ENCODE data around the gene BRINP3.
"Not testable (repeated sequence)": the region's sequence is repeated elsewhere in the genome, so short reads cannot be mapped to it uniquely, and the experiment has no call there.

BRINP3 gene

DNA sequence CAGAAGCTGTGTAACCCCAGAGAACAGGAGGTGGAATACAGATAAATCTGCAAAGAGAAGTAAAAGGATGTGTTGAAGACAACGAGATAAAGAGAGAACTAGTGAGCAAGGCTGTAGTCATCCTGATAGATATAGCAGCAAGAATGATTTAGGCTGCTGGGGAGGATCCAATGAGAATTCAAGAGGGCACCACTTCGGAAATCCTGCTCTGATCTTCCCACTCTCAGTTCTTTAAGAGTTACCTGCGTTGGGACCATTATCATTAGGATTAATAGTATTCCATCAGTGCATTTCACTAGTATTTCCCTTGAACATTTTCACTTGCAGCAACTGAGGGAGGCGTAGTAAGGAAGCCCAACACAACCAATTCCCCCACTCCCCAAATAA lies at the start of gene BRINP3:
TSS of gene BRINP3 (minus strand) at position 103 of the 387 bp plus-strand sequence.
- no peak for DNase-seq

DNA sequence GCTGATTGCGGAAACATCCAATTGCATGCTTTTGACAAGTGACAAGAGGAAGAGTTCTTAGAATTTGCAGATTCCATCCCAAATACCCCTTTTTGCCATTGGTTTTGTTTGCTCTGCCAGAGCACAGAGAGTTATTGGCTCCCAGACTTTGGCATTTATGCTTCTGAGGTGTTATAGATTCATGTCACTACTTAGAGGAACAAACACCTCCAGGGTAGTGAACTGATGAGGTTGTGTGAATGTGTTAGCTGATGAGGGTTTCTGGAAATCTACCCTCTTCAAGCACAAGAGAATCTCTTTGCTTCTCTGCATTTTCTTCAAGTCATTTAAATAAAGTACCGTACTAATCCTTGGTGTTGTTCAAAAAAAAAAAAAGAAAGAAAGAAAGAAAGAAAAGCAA lies 33.9 kb upstream of the BRINP3 start:
- DNase-seq, result no peak

DNA sequence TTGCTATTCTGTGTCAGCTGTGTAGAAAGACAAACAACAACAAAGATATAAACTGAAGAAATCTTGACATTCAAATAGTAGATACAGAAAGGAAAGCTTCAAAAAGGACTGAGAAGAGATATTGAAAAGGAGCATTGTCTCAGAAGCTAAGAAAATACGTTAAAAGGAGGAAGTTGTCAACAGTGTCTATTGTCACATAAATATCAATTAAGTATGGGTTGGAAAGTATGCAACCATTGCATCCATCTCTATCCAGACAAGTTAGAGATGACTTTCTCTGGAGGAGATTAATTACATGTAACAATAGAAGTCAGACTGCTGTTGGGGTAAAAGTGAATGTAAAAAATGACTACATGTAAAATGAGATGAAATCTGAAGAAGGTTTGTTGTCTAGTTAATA lies 29.7 kb upstream of the BRINP3 start:
- DNase-seq, result peak in 1 of 2 experiments; percentile 1

DNA sequence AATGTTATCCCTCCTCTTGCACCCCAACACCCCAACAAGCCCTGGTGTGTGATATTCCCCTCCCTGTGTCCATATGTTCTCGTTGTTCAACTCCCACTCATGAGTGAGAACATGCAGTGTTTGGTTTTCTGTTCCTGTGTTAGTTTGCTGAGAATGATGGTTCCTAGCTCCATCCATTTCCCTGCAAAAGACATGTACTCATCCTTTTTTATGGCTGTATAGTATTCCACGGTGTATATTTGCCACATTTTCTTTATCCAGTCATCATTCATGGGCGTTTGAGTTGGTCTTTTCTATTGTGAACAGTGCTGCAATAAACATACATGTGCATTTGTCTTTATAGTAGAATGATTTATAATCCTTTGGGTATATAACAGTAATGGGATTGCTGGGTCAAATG lies 26.9 kb upstream of the BRINP3 start:
- DNase-seq, result not testable (repeated sequence)

DNA sequence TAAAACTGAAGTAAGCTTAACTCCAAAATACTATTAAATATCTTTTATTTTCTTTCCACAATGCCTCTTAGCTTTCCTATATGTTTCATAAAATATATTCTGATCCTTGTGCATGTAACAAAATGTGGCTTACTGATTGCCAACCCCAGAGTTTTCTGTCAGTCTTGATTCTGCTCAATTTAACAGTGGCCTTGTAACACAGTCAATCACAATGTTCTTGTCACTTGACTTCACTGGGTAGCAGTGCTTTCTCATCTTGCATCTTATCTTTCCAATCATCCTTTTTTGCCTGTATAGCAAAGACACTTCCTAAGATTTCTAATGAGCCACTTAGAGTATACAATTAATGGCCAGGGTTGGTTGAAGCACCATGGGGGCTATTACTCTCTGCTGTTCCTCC lies 19.9 kb upstream of the BRINP3 start:
- no peak for DNase-seq

DNA sequence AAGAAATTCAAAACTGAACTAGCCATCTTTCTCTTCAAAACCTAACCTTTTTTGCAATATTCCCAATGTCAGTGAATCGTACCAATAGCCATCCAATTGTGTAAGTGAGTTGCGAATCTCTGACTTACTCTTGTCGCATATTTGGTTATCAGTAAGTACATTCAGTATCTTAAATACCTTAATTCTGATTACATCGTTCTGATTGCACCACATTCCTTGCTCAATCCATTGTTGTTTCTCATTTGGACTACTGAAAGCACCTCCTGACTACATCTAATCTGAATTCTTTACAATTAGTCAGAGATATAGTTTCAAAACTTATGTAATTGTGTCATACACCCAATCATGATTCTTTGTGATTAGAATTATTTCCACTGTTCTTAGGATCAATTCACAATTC lies 16.8 kb upstream of the BRINP3 start:
- DNase-seq, result no peak

DNA sequence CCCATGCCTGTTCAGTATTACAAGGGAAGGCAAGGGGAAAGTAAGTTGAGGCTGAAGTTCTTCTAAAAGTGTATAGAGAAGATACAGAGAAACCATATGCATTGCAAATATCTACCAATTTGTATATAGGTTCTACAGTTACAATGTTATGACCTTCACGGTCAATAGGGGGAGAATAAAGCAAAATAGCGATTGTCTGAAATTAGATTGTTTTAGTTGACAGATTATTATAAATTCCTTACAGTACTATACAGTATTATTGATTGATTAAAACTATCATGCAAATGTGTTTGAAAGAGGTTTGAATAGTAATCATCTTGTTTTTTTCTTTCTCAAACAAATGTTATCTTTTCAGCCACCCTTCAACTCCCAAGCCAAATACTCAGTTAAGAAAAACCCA lies 13.7 kb upstream of the BRINP3 start:
- DNase-seq, result peak in 1 of 2 experiments; percentile 0

DNA sequence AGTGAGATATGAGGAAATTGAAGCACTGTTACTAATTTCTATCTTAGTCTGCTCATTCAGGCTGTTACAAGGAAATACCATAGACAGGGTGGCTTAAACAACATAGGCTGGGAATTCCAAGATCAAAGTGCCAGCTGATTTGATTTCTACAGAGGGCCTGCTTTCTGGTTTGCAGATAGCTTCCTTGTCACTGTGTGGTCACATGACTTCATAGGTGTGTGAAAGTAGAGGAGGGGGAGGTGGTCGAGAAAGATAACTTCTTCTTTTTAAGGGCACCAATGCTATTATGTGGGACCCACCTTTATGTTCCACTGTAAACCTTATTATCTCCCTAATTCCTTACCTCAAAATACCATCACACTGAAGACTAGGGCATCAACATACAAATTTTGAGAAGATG lies 6.4 kb upstream of the BRINP3 start:
- DNase-seq, result no peak

DNA sequence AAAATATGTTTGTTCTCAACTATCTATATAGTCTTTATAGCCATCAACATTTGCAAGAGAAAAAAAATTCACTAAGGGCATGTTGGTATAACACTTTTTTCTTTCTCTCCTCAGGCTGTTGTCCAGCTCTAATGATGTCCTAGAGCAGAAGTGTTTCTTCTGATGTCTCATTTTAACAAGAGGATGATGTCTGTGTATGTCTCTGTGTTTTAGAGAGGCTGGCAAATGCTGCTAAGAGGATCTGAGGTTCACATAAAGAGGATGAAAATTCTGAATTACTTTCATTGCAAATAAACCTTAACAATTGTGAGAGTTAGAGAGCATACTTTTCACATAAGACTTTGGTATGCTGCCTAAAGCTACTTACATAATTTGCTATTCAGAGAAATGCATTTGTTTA lies 2.6 kb upstream of the BRINP3 start:
- DNase-seq, result no peak

DNA sequence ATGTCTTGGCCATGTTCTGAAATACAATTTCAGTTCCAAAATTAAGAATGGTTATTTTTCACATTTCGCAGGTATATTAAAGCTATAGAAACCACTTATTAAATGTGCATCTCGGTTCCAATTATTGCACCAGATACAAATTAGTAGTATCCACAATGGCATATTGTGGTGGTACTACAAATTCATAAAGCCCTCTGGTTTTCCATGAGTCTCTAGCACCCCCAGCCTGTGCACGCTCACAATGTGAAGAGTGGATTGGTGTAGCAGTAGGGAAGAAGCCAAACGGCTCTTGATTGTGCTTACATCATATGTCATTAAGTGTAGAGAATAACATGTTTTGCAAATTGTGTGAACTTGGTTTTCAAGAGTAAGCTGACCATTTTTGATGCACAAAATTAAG lies 1.9 kb upstream of the BRINP3 start:
- no peak for DNase-seq

DNA sequence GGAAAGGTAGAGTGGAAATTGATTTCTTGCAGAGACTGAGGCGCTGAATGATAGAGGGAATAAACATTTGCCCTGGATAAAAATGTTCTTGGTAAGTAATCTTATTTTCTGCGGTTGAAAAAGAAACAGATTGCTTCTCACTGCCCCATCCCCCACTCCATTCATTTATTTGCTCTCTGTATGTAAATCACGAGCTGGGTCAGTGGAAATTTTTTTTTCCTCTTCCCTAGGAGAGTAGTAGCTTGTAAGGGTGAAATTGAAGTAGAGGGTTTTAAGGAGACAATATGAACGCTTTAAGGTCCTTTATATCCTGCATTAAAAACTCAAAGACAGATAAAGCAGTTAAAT lies 1.4 kb upstream of the BRINP3 start:
- no peak for DNase-seq

DNA sequence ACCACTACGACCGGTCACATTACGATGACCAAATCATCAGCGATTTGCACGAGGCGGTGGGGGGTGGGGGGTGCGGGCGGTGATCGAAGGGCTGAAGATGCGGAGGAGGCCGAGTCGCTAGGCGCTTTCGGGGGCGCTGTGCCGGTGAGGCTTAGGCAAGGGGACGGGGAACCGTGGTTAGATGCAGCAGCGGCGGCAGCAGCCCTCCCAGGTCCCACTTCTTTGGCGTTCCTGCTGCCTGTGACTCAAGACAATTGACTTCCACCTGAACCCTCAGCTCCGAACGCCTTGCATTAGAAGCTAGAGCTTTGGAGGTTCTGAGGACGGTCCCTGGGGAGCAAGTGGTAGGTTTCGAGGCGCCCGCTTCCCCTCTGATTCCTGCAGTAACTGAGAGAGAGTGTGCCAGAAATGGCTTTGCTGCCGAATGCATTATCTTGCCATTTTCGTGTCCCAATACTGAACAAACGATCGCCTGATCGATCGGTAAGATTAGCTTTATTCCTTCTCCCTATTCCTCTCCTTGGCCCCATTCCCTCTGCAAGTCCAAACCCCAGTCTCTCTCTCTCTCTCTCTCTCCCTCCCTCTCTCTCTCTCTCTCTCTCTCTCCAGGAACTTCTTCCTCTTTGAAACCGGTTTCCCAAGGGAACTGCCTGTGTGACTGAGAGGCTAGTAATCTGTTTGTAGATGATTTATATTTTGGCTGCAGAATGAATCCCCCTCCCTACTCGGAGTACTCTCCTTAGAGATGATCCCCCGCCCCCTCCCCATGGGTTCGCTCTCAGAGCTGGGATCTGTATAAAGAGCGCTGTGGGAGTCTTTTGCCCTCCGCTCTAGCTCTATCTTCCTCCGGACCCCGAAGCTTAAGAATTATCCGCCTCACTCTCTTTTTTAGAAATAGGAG lies 735 bp upstream of the BRINP3 start:
- DNase-seq, result no peak

DNA sequence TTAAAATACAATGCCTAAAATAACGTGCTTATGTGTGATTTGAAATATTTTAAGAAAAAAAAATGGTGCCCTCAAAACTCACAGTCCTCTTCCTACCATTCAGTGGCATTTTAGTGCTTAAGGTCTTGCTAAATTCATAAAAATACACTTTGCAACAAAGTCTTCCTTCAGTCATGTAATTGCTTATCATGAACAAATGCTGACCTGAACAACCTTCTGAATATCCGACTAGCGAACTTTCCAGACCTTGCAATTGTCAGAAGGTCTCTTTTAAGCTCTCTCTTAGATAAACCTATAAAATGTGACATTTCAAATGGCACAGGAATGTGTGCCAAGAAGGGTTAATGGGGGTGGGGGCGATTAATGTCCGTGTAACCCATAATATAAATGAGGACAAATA lies 858 bp downstream of the BRINP3 start:
- no peak for DNase-seq

DNA sequence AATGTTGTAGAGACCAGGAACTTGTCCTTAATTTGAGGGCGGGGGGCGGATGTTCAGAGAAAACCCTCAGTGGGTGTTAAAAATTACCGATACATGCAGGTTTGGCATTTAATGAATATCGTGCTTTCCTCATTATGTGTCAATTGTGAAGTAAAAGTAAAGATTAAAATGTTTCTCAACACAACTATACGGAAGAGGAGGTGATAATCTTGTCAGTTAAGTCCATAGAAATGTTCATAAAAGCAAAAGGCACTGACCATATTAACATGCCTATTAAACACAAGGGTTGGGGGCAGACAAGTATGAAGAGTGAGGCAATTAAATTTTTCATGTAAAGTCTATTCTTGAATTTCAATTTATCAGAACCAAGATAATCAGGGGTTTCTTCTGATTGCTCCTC lies 1.3 kb downstream of the BRINP3 start:
- DNase-seq, result no peak

DNA sequence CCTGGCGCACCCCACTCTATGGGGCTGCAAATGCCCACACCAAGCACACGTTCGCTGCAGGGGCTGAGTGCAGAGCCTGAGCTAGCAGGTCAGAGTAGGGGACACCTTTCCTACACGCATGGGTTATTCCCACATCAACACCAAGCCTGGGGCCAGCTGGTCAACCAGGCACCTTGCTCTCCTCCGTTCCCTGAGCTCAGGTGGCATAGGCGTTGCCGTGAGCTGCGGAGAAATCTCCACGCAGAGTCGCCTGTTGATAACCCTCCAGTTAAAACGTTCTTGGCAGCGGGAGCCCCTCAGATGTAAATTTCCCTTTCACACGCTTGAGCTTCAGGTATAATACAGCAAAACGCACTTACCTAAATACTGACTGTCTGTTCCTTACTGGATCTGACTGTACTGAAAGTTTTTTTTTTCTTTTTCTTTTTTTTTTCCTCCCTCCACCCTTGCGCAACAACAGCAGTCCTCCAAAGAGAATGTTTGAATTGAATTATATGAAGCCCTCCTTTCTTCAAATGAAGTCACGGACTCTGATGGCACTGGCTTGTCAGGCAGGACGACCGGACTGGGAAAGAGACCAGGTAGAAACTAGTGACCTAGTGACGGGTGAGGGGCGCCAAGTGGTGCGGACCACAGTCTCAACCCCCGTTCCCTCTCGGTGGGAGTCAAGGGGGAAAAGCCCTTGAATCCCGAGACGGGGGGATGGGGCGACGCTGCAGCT lies 2.1 kb downstream of the BRINP3 start:
- DNase-seq, result no peak

DNA sequence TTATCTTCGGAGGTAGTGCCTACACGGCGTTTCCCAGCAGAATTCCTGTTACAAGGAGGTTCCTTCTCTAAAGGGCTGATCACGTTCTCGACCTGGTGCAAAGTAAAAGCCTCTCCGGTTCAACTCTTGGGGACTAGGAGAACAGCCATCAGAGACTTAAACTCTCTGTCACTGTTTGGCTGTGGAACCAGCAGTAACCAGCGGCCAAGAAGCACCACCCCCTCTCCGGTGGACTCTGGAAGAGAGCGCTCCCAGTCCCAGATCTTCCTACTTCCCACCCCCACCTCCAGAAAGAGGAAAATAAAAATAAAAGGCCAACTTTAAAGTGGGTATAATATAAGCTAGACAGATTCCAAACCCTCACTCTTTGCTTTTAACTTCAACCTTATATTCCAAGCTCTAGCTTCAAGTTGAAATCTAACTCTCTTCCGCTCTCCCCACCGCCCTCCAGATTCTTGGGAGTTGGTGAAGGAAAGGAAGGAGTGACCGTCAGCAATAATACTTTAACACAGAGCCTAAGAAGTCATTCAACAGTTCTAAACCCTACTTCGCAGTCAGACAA lies 2.9 kb downstream of the BRINP3 start:
- DNase-seq, result no peak

DNA sequence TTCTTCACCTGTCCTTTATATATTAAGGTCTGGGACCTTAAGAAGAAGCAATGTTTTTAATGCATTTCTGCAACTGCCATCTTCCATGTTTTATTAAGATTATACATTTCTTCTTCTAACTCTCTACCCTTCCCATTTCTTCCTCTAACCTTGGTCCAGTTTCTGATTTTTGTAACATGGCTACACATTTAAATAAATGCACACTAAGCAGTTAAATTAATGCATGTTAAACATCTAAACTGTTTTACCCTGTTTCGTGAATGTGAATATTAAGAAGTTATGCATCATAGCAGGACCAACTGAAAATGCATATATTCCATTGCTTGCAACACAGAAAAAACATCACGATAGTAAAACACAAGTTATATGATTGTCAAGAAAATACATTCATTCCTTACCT lies 3.7 kb downstream of the BRINP3 start:
- no peak for DNase-seq

DNA sequence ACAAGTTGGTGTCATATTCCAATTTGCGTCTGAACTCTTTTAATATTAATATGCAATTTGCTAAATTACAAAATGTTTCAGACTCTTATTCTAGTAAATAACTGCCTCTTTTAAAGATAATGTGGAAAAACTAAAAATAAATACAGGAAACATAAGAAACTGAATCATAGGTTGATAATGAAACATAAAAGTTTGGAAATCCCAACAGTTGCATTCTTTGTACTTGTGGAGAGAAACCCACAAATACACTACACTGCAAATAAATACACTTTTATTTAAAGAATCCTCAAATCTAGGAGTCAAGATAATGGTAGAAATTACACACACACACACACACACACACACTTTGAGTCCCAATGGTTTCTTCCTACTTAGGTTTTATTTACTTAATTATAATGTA lies 5.2 kb downstream of the BRINP3 start:
- no peak for DNase-seq

DNA sequence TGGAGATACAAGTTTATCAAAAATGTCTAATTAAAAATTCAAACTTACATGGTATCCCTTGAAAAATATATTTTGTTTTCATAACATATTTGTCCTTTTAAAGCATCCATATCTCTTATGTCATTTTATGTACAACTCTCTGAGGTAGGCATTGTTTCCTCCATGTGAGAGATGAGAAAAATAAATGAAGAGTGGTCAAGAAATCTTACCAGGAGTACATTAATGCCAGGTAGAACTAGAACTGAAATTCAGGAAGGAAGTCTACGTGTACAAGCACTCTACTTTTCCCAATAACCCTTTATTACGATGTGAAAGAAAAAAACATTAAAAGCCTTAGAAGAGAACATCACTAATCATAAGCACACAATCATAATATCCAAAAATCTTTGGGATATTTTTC lies 5.6 kb downstream of the BRINP3 start:
- no peak for DNase-seq

DNA sequence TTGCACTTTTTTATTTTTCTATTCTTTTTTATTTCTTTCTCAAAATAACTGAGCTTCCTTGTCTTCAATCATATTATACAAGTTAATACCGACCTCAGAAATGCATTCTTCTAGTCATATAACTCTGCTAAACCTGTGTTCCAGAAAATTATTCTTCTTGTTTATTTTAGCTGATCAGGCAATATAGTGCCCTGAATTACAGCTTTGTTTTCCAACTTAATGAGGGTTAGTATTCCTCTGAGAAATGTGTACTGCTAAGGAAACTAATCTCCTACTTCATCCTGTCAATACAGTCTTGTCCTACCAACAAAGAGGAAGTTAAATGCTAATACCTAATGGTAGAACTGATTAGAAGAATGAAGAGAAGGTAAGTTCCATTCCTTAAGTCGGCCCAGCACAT lies 13.0 kb downstream of the BRINP3 start:
- no peak for DNase-seq

DNA sequence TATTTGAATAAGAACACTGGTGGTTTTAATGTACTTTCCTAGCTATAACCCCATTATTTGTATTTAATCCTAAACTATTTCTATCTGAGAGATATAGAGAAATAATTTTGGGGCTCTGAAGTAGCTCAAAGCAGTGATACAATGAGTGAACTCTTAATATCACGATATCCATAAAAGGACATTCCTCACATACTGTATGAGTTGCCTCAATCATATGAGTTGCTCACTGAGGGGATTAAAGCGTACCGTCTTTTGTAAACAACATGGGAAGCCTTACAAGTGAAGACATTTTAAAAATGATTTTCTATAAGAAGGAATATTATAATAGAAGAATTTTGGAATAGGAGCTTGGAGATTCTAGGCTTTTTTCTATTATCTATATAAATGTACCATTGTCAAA lies 21.5 kb downstream of the BRINP3 start:
- no peak for DNase-seq

DNA sequence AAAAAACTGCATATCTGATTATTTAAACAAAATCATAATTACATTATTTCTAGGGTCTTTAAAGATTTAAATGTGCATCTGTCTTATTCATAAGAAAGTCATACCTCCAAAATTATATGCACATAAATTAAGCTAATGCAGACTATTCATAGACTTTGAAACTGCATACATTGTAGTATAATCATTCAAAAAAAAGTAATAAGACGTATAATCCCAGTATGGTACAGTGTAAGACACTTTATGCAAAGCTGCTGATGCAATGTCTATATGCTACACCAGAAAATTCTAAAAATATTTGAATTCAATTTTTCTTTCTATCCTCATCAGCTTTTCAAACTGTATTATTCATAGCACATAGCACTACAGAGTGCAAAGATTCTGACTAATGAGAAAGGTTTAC lies 22.0 kb downstream of the BRINP3 start:
- DNase-seq, result no peak

DNA sequence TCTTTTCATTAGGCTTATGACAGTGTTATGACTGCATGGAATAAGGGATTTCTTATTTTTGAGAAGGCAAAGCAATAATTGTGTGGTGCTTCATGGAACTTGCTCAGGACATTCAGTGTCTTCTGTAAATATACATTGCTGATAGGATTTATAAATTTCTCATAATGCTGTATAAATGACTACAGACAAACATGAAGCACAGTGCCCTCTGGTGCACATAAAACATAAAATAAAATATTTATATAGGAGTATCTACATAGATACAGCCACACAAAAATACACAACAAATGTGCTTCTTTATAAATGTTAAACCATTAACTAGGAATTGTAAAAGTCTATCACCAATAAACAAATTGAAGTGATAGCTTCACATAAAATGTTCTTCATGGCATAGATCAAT lies 24.1 kb downstream of the BRINP3 start:
- DNase-seq, result peak; percentile 0 to 26

DNA sequence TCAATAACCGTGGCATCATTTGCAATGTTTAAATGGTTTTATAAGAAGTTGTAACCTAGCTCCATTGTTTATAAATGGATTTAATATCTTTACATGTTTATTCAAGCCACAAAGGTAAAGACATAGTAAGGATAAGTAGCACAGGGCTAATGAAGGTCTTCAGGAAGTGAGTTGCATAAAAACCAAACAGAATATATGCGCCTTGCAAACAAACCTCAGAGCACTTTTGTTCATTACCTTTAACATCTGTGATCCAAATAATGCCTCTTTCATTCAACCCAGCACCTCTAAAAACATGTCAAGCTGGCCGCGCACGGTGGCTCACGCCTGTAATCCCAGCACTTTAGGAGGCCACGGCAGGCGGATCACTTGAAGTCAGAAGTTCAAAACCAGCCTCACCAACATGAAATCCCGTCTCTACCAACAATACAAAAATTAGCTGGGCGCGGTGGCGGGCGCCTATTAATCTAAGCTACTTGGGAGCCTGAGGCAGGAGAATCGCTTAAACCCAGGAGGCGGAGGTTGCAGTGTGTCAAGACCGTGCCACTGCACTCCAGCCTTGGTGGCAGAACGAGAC lies 25.3 kb downstream of the BRINP3 start:
- no peak for DNase-seq
